Measurements from ENCODE around the gene ODAM. TPM values are rescaled to one million over a fixed set of nuclear protein-coding genes. Genes with fewer than 3 reads are reported as not detected.
"Not testable (repeated sequence)": the region's sequence is repeated elsewhere in the genome, so short reads cannot be mapped to it uniquely, and the experiment has no call there.

Gene ODAM
- polyA plus RNA-seq, 1 experiment = not detected

DNA sequence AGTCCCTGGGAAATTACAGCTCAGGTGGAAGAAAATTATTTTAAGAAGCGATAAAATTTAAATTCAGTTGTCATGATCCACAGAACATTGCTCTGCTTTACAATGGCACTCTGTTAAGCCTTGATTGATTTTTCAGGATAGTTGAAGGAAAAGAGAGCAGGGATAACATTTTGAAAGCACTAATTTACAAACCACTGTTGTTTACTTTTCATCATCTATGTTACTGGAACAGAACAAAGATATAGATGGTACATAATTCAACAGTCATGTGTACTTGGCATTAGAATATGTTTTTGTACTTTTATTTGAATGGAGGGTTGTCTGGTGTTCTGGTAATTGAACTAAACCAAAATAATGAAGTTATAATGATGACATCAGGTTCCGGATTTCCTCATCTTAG, 2.6 kb upstream of the ODAM start:
- TF ChIP-seq, protein P1, sequence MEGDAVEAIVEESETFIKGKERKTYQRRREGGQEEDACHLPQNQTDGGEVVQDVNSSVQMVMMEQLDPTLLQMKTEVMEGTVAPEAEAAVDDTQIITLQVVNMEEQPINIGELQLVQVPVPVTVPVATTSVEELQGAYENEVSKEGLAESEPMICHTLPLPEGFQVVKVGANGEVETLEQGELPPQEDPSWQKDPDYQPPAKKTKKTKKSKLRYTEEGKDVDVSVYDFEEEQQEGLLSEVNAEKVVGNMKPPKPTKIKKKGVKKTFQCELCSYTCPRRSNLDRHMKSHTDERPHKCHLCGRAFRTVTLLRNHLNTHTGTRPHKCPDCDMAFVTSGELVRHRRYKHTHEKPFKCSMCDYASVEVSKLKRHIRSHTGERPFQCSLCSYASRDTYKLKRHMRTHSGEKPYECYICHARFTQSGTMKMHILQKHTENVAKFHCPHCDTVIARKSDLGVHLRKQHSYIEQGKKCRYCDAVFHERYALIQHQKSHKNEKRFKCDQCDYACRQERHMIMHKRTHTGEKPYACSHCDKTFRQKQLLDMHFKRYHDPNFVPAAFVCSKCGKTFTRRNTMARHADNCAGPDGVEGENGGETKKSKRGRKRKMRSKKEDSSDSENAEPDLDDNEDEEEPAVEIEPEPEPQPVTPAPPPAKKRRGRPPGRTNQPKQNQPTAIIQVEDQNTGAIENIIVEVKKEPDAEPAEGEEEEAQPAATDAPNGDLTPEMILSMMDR (IDR thresholded peaks at IDR 0.05; ENCODE audit: low read depth, low read length) = no peak
- H3K27ac ChIP-seq (ENCODE audit: low read depth, low read length) = no peak overlapping the region
- H3K4me3 ChIP-seq (ENCODE audit: low read depth, low read length) = no peak overlapping the region
- ChIA-PET CTCF (interaction anchor here (1.6 kb wide), 1 partner anchor 9 kb away, joined by 3 read pairs; no protein-coding TSS in a partner anchor), POLR2A (no interaction called here)
- H3K27me3 ChIP-seq (ENCODE audit: control insufficient read depth, insufficient read depth, low read length) = no peaks in the 10 kb centered on the region
- DNase-seq (ENCODE audit: low read depth, low spot score) = no peak
- no peaks in the 10 kb centered on the region for H3K9me3 ChIP-seq (ENCODE audit: control insufficient read depth, insufficient read depth, low read length)

DNA sequence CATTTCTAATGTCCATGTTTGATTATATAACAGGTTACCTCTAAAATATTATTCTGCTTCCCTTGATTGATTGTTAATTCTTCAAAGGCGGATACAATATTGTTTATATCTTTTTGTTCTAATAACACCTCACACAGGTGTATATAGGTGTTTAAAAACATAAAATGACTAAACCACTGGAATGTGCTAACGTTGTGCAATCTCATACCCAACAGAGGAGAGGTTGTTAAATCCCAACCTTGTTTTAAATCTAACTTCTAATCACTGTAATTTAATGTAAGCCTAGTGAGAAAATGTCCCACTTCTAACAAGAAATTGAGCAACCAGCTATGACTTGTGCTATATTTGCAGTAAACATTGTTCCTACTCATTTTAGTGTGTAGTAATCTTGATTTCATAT, 1.3 kb downstream of the ODAM start:
- TF ChIP-seq, protein P1 (IDR thresholded peaks at IDR 0.05; ENCODE audit: low read depth, low read length) = no peak
- CTCF ChIA-PET = interaction anchor here (0.9 to 1.6 kb wide), 2 partner anchors 12 to 14 kb away, joined by 3 to 12 read pairs; no protein-coding TSS in a partner anchor

DNA sequence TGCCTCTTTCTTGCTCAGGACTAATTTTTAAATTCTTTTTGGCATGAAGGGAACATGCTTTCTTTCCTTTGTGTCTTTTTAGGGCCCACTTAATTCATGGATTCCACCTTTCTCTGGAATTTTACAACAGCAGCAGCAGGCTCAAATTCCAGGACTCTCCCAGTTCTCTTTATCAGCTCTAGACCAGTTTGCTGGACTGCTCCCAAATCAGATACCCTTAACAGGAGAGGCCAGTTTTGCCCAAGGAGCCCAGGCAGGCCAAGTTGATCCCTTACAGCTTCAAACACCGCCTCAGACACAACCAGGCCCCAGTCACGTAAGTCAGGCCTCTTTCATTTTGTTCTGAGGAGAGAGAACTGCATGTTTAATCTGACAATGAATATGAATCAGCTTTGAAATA, 2.3 kb downstream of the ODAM start:
- H3K27me3 ChIP-seq (ENCODE audit: control insufficient read depth, insufficient read depth, low read length) = no peaks in the 10 kb centered on the region
- ChIA-PET CTCF (interaction anchor here (2.2 kb wide), 1 partner anchor 14 kb away, joined by 12 read pairs; no protein-coding TSS in a partner anchor), POLR2A (no interaction called here)
- TF ChIP-seq, protein P1 (IDR thresholded peaks at IDR 0.05; ENCODE audit: low read depth, low read length) = no peak
- H3K4me3 ChIP-seq (ENCODE audit: low read depth, low read length) = no peak overlapping the region
- DNase-seq (ENCODE audit: low read depth, low spot score) = no peak
- no peak overlapping the region for H3K27ac ChIP-seq (ENCODE audit: low read depth, low read length)
- no peaks in the 10 kb centered on the region for H3K9me3 ChIP-seq (ENCODE audit: control insufficient read depth, insufficient read depth, low read length)

More for the DNA sequence above, 1.3 kb downstream of the ODAM start:
- no peaks in the 10 kb centered on the region for H3K27me3 ChIP-seq (ENCODE audit: control insufficient read depth, insufficient read depth, low read length)
- H3K4me3 ChIP-seq (ENCODE audit: low read depth, low read length) = no peak overlapping the region
- no peak overlapping the region for H3K27ac ChIP-seq (ENCODE audit: low read depth, low read length)
- DNase-seq (ENCODE audit: low read depth, low spot score) = no peak
- no peaks in the 10 kb centered on the region for H3K9me3 ChIP-seq (ENCODE audit: control insufficient read depth, insufficient read depth, low read length)
- POLR2A ChIA-PET = no interaction called here

DNA sequence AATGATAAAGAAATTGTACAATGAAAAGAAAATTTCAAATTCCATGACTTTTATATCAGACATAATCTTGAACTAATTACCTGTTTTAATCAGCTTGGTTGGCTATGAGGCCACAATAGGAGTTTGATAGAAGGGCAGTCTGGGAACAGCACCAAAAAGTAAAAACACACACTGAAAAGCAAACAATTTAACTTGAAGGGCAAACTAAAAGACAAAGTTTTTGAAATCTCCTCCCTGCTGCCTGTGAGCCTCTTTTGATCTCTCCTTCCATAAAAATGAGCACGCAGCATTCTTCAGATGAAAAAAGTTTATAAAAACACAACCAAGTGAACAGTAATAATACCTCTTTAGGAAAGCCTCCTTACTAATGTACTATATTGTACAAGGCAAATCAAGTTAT, 8.1 kb downstream of the ODAM start:
- Histone ChIP-seq H3K9me3 (ENCODE audit: control insufficient read depth, insufficient read depth, low read length) (no peaks in the 10 kb centered on the region), H3K4me3 (ENCODE audit: low read depth, low read length) (no peak overlapping the region), H3K27me3 (ENCODE audit: control insufficient read depth, insufficient read depth, low read length) (no peaks in the 10 kb centered on the region), H3K27ac (ENCODE audit: low read depth, low read length) (no peak overlapping the region)
- CTCF ChIA-PET = interaction anchor here (2.4 kb wide), 1 partner anchor 20 kb away, joined by 8 read pairs; no protein-coding TSS in a partner anchor
- no peak for DNase-seq (ENCODE audit: low read depth, low spot score)
- POLR2A ChIA-PET = no interaction called here
- TF ChIP-seq, protein P1 (IDR thresholded peaks at IDR 0.05; ENCODE audit: low read depth, low read length) = no peak

DNA sequence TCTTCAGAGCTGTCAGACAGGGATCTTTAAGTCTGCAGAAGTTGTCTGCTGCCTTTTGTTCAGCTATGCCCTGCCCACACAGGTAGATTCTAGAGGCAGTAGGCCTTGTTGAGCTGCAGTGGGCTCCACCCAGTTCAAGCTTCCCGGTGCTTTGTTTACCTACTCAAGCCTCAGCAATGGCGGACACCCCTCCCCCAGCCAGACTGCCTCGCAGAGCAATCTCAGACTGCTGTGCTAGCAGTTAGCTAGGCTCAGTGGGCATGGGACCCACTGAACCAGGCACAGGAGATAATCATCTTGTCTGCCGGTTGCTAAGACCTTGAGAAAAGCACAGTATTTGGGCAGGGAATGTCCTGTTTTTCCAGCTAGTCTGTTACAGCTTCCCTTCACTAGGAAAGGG, 17.2 kb downstream of the ODAM start:
- POLR2A ChIA-PET; H3K27me3 ChIP-seq (ENCODE audit: control insufficient read depth, insufficient read depth, low read length); DNase-seq (ENCODE audit: low read depth, low spot score); CTCF ChIA-PET; H3K9me3 ChIP-seq (ENCODE audit: control insufficient read depth, insufficient read depth, low read length); H3K4me3 ChIP-seq (ENCODE audit: low read depth, low read length); H3K27ac ChIP-seq (ENCODE audit: low read depth, low read length): not testable (repeated sequence)

DNA sequence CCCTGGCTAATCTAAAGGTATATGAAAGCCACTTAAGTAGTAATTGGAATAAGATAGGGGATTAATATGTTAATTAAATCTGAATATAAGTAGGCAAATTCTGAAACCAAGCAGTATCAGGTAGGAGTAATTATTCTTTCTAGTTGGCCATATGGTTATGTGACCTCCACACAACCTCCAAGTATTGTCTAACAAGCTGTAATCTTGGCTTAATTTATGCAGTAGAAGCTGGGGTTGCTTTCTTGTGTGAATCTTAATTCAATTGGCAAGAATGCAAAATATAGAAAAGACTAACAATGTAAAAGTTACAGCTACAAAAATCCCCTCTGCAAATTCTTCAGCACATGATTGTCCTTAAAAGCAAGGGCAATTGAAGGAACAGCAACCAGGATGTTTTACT, 20.6 kb downstream of the ODAM start:
- DNase-seq (ENCODE audit: low read depth, low spot score); H3K4me3 ChIP-seq (ENCODE audit: low read depth, low read length); CTCF ChIA-PET; H3K27me3 ChIP-seq (ENCODE audit: control insufficient read depth, insufficient read depth, low read length); POLR2A ChIA-PET; H3K27ac ChIP-seq (ENCODE audit: low read depth, low read length); H3K9me3 ChIP-seq (ENCODE audit: control insufficient read depth, insufficient read depth, low read length): not testable (repeated sequence)

DNA sequence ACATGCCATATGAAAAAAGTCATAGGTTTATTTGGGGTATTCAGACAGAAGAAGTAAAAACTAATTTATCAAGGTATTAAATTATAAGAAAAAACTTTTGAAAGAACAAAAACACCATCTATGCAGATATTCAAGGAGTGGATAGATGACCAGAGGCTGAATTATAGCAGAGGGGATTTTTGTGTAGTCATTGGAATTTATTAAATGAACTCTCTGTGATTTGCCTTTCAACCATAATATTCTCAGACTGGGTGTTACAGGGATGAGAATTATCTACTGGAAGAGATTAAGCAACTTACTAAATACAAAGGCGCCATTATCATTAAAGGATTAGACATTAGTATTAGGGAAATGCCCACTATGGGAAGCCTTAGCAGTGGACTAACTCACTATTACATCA, 21.0 kb downstream of the ODAM start:
- H3K27ac ChIP-seq (ENCODE audit: low read depth, low read length); H3K9me3 ChIP-seq (ENCODE audit: control insufficient read depth, insufficient read depth, low read length); POLR2A ChIA-PET; H3K4me3 ChIP-seq (ENCODE audit: low read depth, low read length); H3K27me3 ChIP-seq (ENCODE audit: control insufficient read depth, insufficient read depth, low read length); DNase-seq (ENCODE audit: low read depth, low spot score); CTCF ChIA-PET: not testable (repeated sequence)

DNA sequence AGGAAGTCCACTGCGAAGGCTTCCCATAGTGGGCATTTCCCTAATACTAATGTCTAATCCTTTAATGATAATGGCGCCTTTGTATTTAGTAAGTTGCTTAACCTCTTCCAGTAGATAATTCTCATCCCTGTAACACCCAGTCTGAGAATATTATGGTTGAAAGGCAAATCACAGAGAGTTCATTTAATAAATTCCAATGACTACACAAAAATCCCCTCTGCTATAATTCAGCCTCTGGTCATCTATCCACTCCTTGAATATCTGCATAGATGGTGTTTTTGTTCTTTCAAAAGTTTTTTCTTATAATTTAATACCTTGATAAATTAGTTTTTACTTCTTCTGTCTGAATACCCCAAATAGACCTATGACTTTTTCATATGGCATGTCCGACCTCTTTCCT, 25.9 kb downstream of the ODAM start:
- H3K27me3 ChIP-seq (ENCODE audit: control insufficient read depth, insufficient read depth, low read length); H3K9me3 ChIP-seq (ENCODE audit: control insufficient read depth, insufficient read depth, low read length); H3K27ac ChIP-seq (ENCODE audit: low read depth, low read length); H3K4me3 ChIP-seq (ENCODE audit: low read depth, low read length); CTCF ChIA-PET; POLR2A ChIA-PET; DNase-seq (ENCODE audit: low read depth, low spot score): not testable (repeated sequence)

DNA sequence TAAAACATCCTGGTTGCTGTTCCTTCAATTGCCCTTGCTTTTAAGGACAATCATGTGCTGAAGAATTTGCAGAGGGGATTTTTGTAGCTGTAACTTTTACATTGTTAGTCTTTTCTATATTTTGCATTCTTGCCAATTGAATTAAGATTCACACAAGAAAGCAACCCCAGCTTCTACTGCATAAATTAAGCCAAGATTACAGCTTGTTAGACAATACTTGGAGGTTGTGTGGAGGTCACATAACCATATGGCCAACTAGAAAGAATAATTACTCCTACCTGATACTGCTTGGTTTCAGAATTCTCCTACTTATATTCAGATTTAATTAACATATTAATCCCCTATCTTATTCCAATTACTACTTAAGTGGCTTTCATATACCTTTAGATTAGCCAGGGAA, 26.3 kb downstream of the ODAM start:
- H3K9me3 ChIP-seq (ENCODE audit: control insufficient read depth, insufficient read depth, low read length); H3K27ac ChIP-seq (ENCODE audit: low read depth, low read length); H3K4me3 ChIP-seq (ENCODE audit: low read depth, low read length); POLR2A ChIA-PET; CTCF ChIA-PET; H3K27me3 ChIP-seq (ENCODE audit: control insufficient read depth, insufficient read depth, low read length); DNase-seq (ENCODE audit: low read depth, low spot score): not testable (repeated sequence)

Measured in AG04450 (cell line).